Stimulated activated naive CD8-positive, alpha-beta T cell treated with anti-CD3 and anti-CD28 coated beads, Interleukin-15, Interleukin-2, amounts not matched to agents 100 ng/mL and 50 ng/mL, for 24 hours (primary cell): ENCODE data around the gene RNF157.

Experiments used
- H3K27ac Mint-ChIP-seq: one replicate; pipeline ENCODE4 v1.8.0; 2021; ENCODE audit warnings: mild to moderate bottlenecking, mixed read lengths
- H3K27me3 Mint-ChIP-seq: one replicate; pipeline ENCODE4 v1.8.0; 2021; ENCODE audit warnings: mixed read lengths
- H3K36me3 Mint-ChIP-seq: one replicate; pipeline ENCODE4 v1.8.0; 2021; ENCODE audit warnings: low read depth, mixed read lengths
- H3K4me1 Mint-ChIP-seq: one replicate; pipeline ENCODE4 v1.8.0; 2021; ENCODE audit warnings: low read depth, mixed read lengths
- H3K4me3 Mint-ChIP-seq: one replicate; pipeline ENCODE4 v1.8.0; 2021; ENCODE audit warnings: mild to moderate bottlenecking, mixed read lengths
- H3K9me3 Mint-ChIP-seq: one replicate; pipeline ENCODE4 v1.8.0; 2021; ENCODE audit warnings: mixed read lengths

Gene RNF157

GRCh38 chr17:76146053-76146851 is 94.0 kb downstream of the RNF157 start:
- H3K4me3 Mint-ChIP-seq, result peak overlapping the region; percentile 68
- H3K27me3 Mint-ChIP-seq, result no peaks in the 10 kb centered on the region
- H3K27ac Mint-ChIP-seq, result peak overlapping the region; percentile 96
- H3K36me3 Mint-ChIP-seq, result peaks cover 15% of the 10 kb centered on the region
- no peaks in the 10 kb centered on the region for H3K9me3 Mint-ChIP-seq
- H3K4me1 Mint-ChIP-seq, result peaks cover 68% of the 10 kb centered on the region

- H3K4me1 Mint-ChIP-seq, result peaks cover 66% of the 10 kb centered on the region
- no peaks in the 10 kb centered on the region for H3K27me3 Mint-ChIP-seq
- H3K4me3 Mint-ChIP-seq, result peak overlapping the region; percentile 68
- H3K9me3 Mint-ChIP-seq, result no peaks in the 10 kb centered on the region
- peak overlapping the region; percentile 96 for H3K27ac Mint-ChIP-seq
- H3K36me3 Mint-ChIP-seq, result peaks cover 10% of the 10 kb centered on the region
Measured at GRCh38 chr17:76145231-76146052, 94.9 kb downstream of the RNF157 start.

DNA sequence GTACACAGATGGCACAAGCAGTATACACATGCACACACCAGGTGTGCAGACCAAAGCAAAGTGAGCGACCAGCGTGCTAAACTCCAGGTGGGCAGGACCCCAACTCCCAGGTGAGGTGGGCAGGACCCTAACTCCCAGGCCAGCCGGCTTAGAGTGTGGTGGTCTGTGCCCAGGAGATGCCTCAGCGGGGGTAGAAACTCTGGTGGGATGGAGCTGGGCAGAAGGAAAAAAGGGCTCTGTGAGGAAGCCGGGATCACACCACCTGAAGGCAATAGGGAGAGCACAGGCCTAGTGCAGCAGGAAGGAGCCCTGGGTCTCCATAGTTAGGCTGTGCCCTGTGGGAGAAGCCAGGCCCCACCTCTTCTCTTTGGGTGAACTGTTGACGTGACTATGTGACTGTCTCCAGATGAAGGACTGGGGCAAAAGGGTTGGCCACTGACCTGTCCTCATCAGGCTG is 97.7 kb downstream of the RNF157 start:
- Mint-ChIP-seq H3K36me3 (peaks cover 6% of the 10 kb centered on the region), H3K9me3 (no peaks in the 10 kb centered on the region), H3K27me3 (peaks cover 3% of the 10 kb centered on the region), H3K4me3 (no peak overlapping the region), H3K4me1 (peaks cover 66% of the 10 kb centered on the region), H3K27ac (peak overlapping the region; percentile 51)

DNA sequence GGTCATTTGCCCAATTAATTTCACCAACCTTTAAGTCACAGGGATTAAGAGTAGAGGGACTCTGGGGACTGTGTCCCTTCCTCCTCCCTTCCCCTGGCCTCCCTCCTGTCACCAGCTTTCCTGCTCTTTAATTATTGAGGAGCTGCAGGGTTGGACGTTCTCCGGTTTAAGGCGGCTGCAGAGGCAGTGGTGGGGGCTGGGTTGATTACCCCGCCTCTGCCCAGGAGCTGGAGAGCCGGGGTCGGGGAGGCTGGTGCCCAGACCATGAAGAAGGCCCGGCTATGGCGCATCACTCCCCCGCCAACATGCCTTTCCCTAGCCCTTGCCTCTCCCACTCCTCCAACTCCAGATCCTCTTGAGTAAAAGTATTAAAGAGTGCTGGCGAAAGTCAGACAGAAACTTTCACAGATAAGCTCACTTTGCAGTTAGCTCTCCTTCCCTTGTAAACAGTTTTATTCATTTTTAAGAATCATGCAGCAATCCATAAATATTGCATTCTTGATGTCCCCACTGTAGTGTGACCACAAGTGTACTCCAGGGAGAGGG is 98.2 kb downstream of the RNF157 start:
- Mint-ChIP-seq H3K27me3 (peaks cover 3% of the 10 kb centered on the region), H3K4me3 (peak overlapping the region; percentile 70), H3K27ac (no peak overlapping the region), H3K9me3 (no peaks in the 10 kb centered on the region), H3K4me1 (peaks cover 65% of the 10 kb centered on the region), H3K36me3 (peaks cover 4% of the 10 kb centered on the region)

- Mint-ChIP-seq H3K4me1 (peaks cover 58% of the 10 kb centered on the region), H3K27me3 (peaks cover 3% of the 10 kb centered on the region), H3K4me3 (peak within 1 kb of the TSS; percentile 77), H3K27ac (no peak within 1 kb of the TSS), H3K36me3 (no peaks in the 10 kb centered on the region), H3K9me3 (no peaks in the 10 kb centered on the region)
Measured at GRCh38 chr17:76141212-76142038, 98.9 kb downstream of the RNF157 start, which contains the start of gene FOXJ1. TSS of gene FOXJ1 (minus strand) at chr17:76141245. CDS start at chr17:76140395, 850 bp downstream.

GRCh38 chr17:76140661-76141211 is 99.6 kb downstream of the RNF157 start:
- H3K36me3 Mint-ChIP-seq, result no peaks in the 10 kb centered on the region
- H3K4me1 Mint-ChIP-seq, result peaks cover 54% of the 10 kb centered on the region
- H3K27ac Mint-ChIP-seq, result no peak overlapping the region
- H3K9me3 Mint-ChIP-seq, result no peaks in the 10 kb centered on the region
- H3K27me3 Mint-ChIP-seq, result peaks cover 3% of the 10 kb centered on the region
- H3K4me3 Mint-ChIP-seq, result peak overlapping the region; percentile 77

DNA sequence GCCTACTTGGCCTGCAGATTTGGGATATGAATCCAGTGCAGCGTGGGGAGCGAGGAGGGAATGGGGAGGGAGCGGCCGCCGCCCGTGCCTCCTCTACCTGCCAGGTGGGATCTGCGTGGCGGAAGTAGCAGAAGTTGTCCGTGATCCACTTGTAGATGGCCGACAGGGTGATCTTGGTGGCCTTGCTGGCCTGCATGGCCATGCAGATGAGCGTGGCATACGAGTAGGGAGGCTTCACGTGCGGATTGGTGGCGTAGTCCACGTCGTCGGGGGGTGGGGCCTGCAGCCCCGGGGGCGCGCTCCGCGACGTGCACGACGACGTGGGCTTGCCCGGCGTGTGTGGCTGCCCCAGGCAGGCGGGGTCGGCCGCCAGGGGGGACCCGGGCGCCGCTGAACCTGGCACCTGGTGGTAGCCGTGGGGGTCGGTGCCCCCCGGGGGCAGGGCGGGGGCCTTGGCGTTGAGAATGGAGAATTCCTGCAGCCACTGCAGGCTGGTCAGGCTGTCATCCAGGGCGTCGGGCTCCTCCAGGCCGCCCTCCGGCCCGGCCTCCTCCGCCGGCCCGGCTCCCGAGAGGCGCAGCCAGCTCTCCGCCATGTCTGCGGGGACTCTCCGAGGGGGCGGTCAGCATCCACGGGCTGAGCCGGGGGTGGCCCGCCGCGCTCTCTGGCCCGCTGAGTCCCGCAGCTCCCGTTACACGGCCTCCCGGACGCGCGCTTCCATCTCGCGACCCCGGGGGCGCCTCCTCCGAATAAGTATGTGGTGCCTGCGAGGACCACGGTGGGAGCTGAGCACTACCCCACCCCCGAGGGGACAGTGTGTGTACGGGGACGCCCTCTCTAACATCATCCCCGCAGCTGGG is 100.3 kb downstream of the RNF157 start:
- Mint-ChIP-seq H3K27me3 (peaks cover 3% of the 10 kb centered on the region), H3K27ac (no peak overlapping the region), H3K4me1 (peaks cover 53% of the 10 kb centered on the region), H3K36me3 (no peaks in the 10 kb centered on the region), H3K9me3 (no peaks in the 10 kb centered on the region), H3K4me3 (peak overlapping the region; percentile 77)

DNA sequence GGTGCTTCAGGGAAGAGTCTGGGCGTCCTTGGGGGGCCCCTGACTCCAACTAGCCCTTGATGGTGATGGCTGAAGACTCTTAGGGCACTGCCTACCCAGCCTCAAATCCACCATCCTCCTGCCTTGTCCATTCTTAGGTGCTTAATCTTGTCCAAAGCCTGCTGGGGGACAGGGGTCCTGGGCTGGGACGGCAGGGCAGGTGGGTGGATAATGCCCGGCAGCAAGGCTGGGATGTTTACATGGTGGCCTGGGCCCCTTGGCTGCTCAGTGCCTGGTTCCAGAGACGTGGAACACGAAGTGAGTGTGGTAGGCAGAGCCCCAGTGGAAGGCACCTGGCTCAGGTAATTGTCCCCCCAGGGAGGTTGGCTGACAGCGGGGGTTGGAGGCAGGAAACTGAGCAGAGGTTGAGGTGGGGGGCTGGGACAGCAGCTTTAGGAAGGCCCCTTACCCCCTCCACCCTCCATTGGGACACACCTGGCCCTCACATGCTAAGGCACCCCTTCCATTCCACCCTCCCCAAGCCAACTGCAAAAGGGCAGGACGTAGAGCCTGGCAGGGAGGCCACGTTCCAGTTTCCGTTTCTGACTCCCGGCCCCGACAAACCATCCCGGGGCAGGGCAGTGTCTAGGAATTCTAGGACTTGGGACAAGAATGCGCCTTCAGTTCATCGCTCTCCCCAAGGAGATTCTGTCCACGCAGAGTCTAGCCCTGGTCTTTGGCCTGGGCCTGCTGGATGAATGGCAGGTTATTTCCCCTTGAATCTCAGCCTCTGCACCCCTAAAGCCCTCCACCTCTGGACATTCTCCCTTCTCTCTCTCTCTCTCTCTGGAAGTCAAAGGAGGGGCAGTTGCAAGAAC is 101.2 kb downstream of the RNF157 start:
- Mint-ChIP-seq H3K4me3 (peak overlapping the region; percentile 66), H3K4me1 (peaks cover 50% of the 10 kb centered on the region), H3K27ac (no peak overlapping the region), H3K9me3 (no peaks in the 10 kb centered on the region), H3K36me3 (no peaks in the 10 kb centered on the region), H3K27me3 (peaks cover 3% of the 10 kb centered on the region)

DNA sequence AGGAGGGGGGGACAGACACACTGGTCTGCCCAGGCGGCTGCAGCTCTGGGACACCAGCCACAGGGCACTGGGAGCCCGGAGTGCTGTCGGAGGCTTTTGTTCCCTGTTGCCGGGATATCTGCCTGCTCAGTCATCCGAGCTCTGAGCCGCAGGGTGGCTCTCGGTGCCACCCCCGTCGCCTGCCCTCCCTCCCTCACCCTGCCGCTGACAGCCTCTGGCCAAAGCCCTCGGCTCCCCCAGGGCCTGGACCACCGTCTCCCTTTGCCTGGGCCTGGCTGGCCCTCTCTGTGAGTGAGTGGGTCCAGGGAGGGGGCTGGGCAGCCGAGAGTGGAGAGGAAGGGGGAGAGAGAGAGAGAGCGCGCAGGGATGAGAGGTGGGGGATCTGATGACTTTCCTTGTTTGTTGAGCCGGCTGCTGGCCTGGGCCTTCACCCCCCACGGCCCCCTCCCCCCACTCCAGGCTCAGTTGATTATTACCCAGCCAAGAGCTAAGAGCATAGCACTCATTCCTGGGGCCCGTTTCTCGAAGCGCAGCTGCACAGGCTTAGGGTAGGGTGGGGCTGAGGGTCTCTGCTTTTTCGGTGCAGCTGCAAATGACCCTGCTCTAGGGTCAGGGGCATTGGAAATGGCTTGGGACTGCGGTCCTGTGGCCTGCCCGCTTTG is 101.9 kb downstream of the RNF157 start:
- H3K36me3 Mint-ChIP-seq, result no peaks in the 10 kb centered on the region
- no peaks in the 10 kb centered on the region for H3K9me3 Mint-ChIP-seq
- no peak overlapping the region for H3K27ac Mint-ChIP-seq
- peaks cover 49% of the 10 kb centered on the region for H3K4me1 Mint-ChIP-seq
- H3K4me3 Mint-ChIP-seq, result no peak overlapping the region
- peaks cover 3% of the 10 kb centered on the region for H3K27me3 Mint-ChIP-seq

- Mint-ChIP-seq H3K27ac (no peak overlapping the region), H3K9me3 (no peaks in the 10 kb centered on the region), H3K27me3 (peaks cover 3% of the 10 kb centered on the region), H3K4me1 (peaks cover 43% of the 10 kb centered on the region), H3K36me3 (no peaks in the 10 kb centered on the region), H3K4me3 (no peak overlapping the region)
Measured at GRCh38 chr17:76137351-76138233, 102.7 kb downstream of the RNF157 start.

GRCh38 chr17:76137001-76137350 is 103.3 kb downstream of the RNF157 start:
- H3K9me3 Mint-ChIP-seq, result no peaks in the 10 kb centered on the region
- H3K36me3 Mint-ChIP-seq, result no peaks in the 10 kb centered on the region
- no peak overlapping the region for H3K4me3 Mint-ChIP-seq
- peaks cover 37% of the 10 kb centered on the region for H3K4me1 Mint-ChIP-seq
- peaks cover 3% of the 10 kb centered on the region for H3K27me3 Mint-ChIP-seq
- no peak overlapping the region for H3K27ac Mint-ChIP-seq
